A673 (cell line): ENCODE measurements around the gene ETV6.

ENCODE experiments used
- CTCF ChIP-seq: fragments of 300-800, 200-600 bp; sonication (generic); conservative IDR thresholded peaks from 2 replicates; pipeline ENCODE4 v1.5.1; 2017; ENCODE audit warnings: low read depth, mild to moderate bottlenecking, antibody characterized with exemption, low read length, moderate library complexity, mixed read lengths
- EZH2 ChIP-seq: fragments of 200-600 bp; sonication (generic); IDR thresholded peaks from 2 replicates; pipeline ENCODE4 v1.6.1; 2017; ENCODE audit warnings: borderline replicate concordance, low read depth, mild to moderate bottlenecking, mixed read lengths, antibody characterized with exemption, low read length; ENCODE audit not compliant: poor library complexity, severe bottlenecking

GRCh38 chr12:11702959-11703358 is 53.5 kb downstream of the ETV6 start:
- no peak for TF ChIP-seq CTCF
- TF ChIP-seq EZH2 = no peak
